Ovary (tissue), 3 donors: ENCODE measurements around the gene RPTOR.

ENCODE experiments used
- EP300 ChIP-seq: sonication (generic); formaldehyde crosslinking; IDR thresholded peaks from one replicate; pipeline ENCODE4 v1.6.1; 2017; ENCODE audit warnings: antibody characterized with exemption
- POLR2A ChIP-seq: fragments of 450-650 bp; IDR thresholded peaks from one replicate; pipeline ENCODE4 v1.6.1; 2017; ENCODE audit warnings: antibody characterized with exemption, mild to moderate bottlenecking, moderate library complexity
- TF ChIP-seq, protein P1 (sequence below), 3 donors: fragments of 450-650 bp in 2 of 3; fragments of 200-600 bp in 1 of 3; IDR thresholded peaks; one replicate each; pipeline versions ENCODE4 v1.5.1 to v1.8.0; 2016 to 2022; ENCODE audit warnings: antibody characterized with exemption in 3 of 3, mild to moderate bottlenecking in 1 of 3
- donor health status: DM: no; HTN: no; CAD: no.

DNA sequence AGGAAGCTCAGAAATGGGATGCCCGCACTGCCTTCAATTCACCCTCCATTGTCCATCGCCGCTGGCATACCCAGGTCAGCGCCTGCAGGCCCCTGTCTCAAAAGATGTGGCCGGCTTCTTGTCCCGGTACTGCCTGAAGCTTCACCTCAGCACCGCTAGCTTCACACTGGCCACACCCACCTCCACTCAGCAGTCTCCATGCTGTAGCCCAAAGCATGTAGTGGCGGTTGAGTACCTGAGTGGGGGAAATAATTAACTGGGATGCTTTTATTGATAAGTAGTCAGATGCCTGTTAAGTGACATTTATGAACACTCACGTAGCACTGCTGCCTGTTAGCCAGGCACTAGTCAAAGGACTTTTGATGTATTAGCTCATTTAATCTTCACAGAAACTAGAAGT is 143.2 kb downstream of the RPTOR start:
- TF ChIP-seq, protein P1, sequence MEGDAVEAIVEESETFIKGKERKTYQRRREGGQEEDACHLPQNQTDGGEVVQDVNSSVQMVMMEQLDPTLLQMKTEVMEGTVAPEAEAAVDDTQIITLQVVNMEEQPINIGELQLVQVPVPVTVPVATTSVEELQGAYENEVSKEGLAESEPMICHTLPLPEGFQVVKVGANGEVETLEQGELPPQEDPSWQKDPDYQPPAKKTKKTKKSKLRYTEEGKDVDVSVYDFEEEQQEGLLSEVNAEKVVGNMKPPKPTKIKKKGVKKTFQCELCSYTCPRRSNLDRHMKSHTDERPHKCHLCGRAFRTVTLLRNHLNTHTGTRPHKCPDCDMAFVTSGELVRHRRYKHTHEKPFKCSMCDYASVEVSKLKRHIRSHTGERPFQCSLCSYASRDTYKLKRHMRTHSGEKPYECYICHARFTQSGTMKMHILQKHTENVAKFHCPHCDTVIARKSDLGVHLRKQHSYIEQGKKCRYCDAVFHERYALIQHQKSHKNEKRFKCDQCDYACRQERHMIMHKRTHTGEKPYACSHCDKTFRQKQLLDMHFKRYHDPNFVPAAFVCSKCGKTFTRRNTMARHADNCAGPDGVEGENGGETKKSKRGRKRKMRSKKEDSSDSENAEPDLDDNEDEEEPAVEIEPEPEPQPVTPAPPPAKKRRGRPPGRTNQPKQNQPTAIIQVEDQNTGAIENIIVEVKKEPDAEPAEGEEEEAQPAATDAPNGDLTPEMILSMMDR (IDR thresholded peaks at IDR 0.05), result no peak
- TF ChIP-seq POLR2A, result no peak
- no peak for TF ChIP-seq EP300
